NCI-H2081 treated with DMSO at 0.1 percent for 48 hours (cell line): ENCODE measurements around the gene RGPD8.
"Not testable (repeated sequence)": the region's sequence is repeated elsewhere in the genome, so short reads cannot be mapped to it uniquely, and the experiment has no call there.

Experiments
- DNase-seq: peaks from one replicate; lab custom pipeline; 2025; lab: John Stamatoyannopoulos, UW

Gene RGPD8

GRCh38 chr2:112433480-112433879 is at the start of gene RGPD8:
TSS of gene RGPD8 (minus strand) at chr2:112433645. CDS start at chr2:112433453, 192 bp downstream.
- DNase-seq: not testable (repeated sequence)

DNA sequence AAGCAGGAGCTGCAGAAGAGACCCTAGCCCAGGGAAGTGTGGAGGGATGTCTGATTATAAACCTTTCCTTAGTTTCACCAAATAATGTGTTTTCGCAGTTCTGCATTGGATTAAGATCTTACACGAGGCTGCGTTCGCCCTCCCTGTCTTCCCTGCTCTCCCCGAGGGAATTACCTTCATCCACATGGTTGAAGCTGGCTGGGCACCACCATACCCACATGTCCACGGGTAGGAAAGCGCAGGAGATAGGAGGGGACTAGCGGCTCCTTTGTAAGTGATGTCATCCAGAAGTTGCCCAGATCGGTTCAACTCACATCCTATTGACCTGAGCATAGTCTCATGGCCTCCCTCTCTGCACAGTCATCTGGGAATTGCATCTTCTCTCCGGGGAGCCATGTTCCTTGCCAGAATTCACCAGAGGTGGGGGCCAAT is 49.6 kb upstream of the RGPD8 start:
- no peak for DNase-seq

DNA sequence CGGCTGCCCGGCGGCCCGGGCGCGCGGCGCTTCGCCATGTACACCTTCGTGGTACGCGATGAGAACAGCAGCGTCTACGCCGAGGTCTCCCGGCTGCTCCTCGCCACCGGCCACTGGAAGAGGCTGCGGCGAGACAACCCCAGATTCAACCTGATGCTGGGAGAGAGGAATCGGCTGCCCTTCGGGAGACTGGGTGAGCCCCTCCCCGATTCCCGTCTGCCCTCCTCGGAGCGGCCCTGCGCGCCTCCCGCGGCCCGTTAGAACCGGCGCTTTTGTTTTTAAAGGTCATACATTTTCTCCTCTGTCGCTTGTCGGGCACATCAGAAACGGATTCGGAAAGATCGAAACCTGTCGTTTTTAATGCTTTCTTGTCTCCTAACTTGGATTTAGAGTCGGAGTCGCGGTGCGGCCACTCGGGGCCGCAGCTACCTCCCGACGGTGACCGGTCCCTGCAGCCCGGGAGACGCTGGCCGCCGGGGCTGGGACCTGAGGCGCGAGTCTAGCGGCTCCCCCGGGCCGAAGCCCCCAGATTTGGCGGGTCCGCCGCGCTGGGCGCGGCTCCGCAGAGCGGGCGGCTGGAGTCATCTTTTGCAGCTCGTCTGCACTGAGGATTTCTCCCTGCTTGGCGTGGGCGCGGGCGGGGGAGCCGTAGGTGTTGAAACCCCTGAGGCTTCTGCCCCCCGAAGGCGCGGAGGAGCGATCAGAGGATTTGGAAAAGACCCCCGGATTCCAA is 49.0 kb upstream of the RGPD8 start:
- no peak for DNase-seq

DNA sequence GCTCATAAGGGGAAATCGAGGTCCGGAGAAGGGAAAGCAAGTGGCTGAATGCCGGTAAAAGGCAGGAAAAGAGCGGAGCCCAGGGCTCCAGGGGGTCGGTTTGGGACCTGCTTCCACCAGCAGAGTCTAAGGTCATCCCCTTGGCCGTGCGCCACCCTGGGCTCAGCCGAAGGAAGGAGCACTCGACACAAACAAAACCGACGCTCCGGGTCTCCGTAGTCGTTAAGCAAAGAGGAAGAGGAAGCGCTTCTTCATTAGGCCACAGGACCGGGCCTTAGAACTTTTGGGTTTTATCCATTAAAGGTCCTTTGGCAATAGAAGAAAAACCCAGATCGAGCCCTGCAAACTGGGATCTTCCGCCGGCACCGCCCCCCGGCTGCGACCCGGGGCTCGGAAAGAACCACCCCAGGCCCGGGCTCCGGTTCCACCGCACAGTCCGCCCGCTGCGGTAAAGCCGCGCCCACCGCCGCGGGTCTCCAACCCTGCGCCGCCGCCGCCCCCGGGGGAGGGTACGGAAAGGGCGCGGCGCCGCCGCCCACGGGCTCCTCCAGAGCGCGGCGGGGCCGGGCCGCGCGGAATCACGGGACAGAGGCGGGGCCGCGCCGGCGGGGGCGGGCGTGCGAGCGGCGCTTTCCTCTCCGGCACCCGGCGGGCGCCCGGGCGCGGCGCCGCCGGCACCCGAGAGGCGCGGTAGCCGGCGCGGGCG is 48.2 kb upstream of the RGPD8 start, which contains the start of gene TTL:
Gene TTL, plus strand, starts transcription at position 629 of the 706 bp plus-strand sequence. CDS start 189 bp downstream, outside the sequence.
- no peak for DNase-seq

DNA sequence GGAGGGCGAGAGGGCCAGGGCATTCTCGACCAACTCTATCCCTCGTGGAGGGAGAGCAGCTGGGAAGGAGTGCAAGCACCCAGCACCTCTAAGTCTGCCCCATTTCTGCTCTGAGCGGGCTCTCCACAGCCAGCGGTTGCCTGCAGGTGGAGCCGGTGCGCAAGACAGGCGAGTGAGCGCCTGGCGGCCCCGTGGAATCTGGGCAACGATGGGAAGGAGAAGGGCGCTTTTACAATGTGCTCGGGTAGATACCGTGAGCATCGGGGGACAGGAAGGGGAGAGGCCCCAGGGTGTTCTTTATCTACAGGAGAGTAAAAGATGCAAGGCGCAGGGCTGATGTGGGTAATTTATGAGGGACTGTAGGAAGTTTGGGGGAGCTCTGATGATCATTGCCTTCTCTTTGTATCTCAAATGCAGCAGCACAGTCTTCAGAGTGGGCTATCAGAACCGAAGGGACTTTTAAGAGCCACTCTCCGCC is 47.6 kb upstream of the RGPD8 start:
- DNase-seq: peak; percentile 41

- no peak for DNase-seq
Measured at GRCh38 chr2:112480530-112481049, 47.1 kb upstream of the RGPD8 start.

GRCh38 chr2:112476434-112476833 is 43.0 kb upstream of the RGPD8 start:
- DNase-seq: no peak

- DNase-seq: no peak
Measured at GRCh38 chr2:112474844-112475486, 41.5 kb upstream of the RGPD8 start.

- DNase-seq: no peak
Measured at GRCh38 chr2:112472547-112473263, 39.3 kb upstream of the RGPD8 start.

GRCh38 chr2:112465382-112465781 is 31.9 kb upstream of the RGPD8 start:
- DNase-seq: no peak

DNA sequence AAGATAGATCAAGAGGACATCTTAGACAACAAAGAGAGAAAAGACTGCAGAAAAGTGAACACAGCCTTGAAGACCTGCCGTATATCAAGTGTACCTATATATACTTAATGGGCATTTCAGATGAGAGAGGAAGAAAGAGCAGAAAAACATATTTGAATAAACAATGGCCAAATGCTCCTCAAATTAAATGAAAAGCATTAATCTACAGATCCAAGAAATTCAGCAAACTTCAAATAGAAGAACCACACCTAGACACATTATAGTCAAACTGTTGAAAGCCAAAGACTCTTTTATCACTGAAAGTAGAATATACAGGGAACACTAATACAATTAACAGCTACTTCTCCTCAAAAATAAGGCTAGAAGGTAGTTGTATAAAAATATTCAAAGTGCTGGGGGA is 29.8 kb upstream of the RGPD8 start:
- DNase-seq: no peak

GRCh38 chr2:112462178-112462577 is 28.7 kb upstream of the RGPD8 start:
- no peak for DNase-seq

- DNase-seq: no peak
Measured at GRCh38 chr2:112459372-112459771, 25.9 kb upstream of the RGPD8 start.

DNA sequence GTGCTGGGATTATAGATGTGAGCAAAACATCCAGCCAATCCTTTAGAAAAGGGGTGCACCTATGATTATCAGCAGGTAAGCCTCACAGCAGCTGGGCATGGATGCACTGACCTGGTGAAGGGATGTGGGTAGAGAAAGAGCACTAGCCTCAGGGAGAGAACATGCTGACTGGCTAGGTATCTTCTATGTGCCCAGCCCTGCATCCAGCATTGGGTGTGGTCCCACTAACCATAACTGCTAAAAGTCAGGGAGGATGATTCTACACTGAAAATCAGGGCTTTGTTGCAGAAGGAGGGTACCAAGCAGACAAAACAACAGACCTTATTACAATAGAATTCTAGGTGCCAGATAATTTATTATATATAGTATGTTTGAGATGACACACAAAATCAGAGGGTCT is 21.1 kb upstream of the RGPD8 start:
- no peak for DNase-seq

DNA sequence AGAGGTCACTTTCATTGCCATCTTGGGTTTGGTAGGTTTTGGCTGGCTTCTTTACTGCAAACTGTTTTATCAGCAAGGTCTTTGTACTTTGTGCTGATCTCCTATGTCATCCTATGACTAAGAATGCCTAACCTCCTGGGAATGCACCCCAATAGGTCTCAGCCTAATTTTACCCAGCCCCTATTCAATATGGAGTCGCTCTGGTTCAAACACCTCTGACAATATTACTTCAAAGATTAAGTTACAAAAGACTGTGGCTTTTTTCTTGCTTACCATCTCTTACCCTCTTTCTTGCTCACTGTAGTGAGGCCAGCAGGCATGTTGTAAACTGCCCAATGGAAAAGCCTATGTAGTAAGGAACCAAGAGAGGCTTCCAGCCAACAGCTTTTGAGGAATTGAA is 17.9 kb upstream of the RGPD8 start:
- no peak for DNase-seq

DNA sequence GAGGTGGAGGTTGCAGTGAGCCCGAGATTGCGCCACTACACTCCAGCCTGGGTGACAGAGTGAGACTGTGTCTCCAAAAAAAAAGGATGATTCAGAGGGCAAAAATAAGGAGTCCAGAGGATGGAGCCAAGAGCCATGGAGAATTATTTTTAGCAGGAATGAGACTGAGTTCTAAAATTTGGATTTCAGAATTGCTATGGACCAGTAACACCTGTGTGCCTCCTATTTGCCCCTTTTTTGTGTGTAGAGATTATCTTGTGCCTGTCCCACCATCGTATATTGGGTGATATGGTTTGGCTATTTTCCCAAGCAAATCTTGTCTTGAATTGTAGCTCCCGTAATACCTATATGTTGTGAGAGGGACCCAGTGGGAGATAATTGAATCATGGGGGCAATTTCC is 16.4 kb upstream of the RGPD8 start:
- no peak for DNase-seq

DNA sequence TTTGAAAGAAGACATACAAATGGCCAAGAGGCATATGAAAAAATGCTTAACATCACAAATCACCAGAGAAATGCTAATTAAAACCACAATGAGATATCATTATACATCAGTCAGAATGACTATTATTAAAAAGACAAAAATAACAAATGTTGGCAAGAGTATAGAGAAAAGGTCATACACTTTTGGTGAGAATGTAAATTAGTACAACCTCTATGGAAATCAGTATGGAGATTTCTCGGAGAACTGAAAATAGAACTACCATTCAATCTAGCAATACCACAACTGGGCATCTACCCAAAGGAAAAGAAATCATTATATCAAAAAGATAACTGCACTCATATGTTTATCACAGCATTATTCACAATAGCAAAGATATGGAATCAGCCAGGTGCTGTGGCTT is 10.8 kb upstream of the RGPD8 start:
- not testable (repeated sequence) for DNase-seq

DNA sequence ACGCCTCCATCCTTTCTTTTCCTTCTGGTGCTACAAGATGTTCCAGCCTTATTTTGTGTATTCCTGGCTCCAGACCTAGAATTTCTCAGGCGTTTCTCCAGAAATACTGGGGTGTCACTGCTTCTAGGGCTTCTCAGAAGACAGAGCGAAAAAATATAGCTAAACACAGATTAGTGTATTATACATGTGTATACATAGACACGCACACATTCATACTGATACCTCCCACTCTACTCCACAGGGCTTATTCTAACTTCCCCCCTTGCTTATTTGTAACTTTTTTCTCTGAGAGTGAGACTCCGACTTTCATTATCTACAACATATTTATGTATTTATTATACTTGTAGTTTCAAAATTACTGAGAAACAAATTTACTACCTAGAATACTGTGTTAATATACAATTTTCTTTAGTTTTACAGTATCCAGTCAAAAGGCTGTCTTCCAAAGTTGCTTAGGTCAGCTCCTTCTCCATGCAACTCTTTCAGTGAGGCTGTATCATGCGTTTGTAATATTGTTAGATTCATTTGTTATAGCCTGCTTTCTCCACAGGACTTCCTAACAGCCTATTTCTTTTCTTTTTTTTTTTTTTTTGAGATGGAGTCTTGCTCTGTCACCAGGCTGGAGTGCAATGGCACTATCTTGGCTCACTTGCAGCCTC is 5.3 kb upstream of the RGPD8 start:
- not testable (repeated sequence) for DNase-seq

GRCh38 chr2:112437405-112437831 is 4.0 kb upstream of the RGPD8 start:
- not testable (repeated sequence) for DNase-seq

GRCh38 chr2:112436993-112437392 is 3.5 kb upstream of the RGPD8 start:
- not testable (repeated sequence) for DNase-seq
